ENCODE measurements around the gene BICD1. TPM values are rescaled to one million over a fixed set of nuclear protein-coding genes. Genes with fewer than 3 reads are reported as not detected.

Gene BICD1
- total RNA-seq, 6 experiments from 2014 or later = 24.5 to 36.6 (median 32.4) TPM

DNA sequence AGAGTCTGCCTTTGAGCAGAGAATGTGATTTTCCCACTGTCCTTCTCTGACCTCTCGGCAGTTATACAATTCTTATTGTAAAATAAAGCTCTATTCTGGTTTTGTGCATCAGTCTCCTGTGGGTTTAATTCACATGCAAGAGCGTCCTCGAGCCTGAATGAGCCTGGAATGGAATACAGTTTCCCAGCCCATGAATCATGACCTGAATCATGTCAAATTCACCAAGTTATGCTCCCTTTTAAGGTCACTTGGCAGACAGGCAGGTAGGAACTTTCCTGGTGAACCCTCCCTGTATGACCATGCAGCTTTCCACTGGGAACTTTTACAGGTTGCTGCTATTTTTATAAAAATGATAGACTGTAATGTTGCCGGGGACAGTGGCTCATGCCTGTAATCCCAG is 41.7 kb downstream of the BICD1 start:
- TF ChIP-seq, protein P1, sequence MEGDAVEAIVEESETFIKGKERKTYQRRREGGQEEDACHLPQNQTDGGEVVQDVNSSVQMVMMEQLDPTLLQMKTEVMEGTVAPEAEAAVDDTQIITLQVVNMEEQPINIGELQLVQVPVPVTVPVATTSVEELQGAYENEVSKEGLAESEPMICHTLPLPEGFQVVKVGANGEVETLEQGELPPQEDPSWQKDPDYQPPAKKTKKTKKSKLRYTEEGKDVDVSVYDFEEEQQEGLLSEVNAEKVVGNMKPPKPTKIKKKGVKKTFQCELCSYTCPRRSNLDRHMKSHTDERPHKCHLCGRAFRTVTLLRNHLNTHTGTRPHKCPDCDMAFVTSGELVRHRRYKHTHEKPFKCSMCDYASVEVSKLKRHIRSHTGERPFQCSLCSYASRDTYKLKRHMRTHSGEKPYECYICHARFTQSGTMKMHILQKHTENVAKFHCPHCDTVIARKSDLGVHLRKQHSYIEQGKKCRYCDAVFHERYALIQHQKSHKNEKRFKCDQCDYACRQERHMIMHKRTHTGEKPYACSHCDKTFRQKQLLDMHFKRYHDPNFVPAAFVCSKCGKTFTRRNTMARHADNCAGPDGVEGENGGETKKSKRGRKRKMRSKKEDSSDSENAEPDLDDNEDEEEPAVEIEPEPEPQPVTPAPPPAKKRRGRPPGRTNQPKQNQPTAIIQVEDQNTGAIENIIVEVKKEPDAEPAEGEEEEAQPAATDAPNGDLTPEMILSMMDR (IDR thresholded peaks at IDR 0.05) = no peak
- Mint-ChIP-seq H3K27ac (no peak overlapping the region), H3K9me3 (no peaks in the 10 kb centered on the region), H3K4me1 (ENCODE audit: low read depth) (peaks cover 14% of the 10 kb centered on the region), H3K27me3 (ENCODE audit: insufficient read depth) (no peaks in the 10 kb centered on the region), H3K4me3 (no peak overlapping the region), H3K36me3 (ENCODE audit: low read depth) (peaks cover 14% of the 10 kb centered on the region; the same call in 1 of the 2 replicates)
- no peak for DNase-seq

DNA sequence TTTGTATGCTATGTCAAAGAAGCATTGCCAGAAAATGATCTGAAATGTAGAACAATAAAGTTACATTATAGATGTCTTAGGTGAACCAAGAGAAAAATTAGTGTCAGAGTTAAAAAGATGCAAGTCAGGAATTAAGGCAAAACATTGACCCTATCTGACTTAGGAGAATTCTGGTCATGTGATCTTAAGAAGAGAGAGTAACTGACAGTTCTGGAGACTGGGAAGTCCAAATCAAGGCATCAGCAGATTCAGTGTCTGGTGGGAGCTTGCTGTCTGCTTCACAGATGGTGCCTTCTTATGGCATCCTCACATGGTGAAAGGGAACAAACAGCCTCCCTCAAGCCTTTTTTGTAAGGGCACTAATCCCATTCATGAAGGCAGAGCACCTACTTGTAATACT is 42.8 kb downstream of the BICD1 start:
- peaks cover 16% of the 10 kb centered on the region; the same call in 1 of the 2 replicates for H3K36me3 Mint-ChIP-seq (ENCODE audit: low read depth)
- peaks cover 14% of the 10 kb centered on the region for H3K4me1 Mint-ChIP-seq (ENCODE audit: low read depth)
- no peak for DNase-seq
- TF ChIP-seq, protein P1 (IDR thresholded peaks at IDR 0.05) = no peak
- H3K27me3 Mint-ChIP-seq (ENCODE audit: insufficient read depth) = no peaks in the 10 kb centered on the region
- no peak overlapping the region for H3K27ac Mint-ChIP-seq
- H3K9me3 Mint-ChIP-seq = no peaks in the 10 kb centered on the region
- no peak overlapping the region for H3K4me3 Mint-ChIP-seq

DNA sequence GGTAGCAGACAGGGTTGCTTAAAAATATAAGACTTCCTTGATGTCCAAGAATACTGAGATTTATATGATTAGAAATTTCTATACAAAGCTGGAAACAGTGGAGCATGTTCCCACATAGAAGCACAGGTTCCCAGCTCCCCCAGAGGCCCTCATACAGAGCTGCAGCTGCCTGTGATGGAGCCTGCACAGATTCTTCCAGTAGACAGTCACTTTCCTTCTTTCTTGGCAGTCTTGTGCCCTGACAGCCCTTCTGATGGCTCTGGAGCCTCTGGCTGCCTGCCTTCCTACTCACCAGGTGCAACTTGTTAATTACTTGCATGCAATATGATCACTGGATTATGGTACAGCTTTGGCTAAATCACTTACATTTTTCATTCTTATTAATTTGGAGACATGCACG is 44.4 kb downstream of the BICD1 start:
- no peak for DNase-seq
- Mint-ChIP-seq H3K4me1 (ENCODE audit: low read depth) (peaks cover 17% of the 10 kb centered on the region), H3K27ac (no peak overlapping the region), H3K36me3 (ENCODE audit: low read depth) (peaks cover 16% of the 10 kb centered on the region; the same call in 1 of the 2 replicates), H3K9me3 (no peaks in the 10 kb centered on the region), H3K27me3 (ENCODE audit: insufficient read depth) (no peaks in the 10 kb centered on the region), H3K4me3 (no peak overlapping the region)
- TF ChIP-seq, protein P1 (IDR thresholded peaks at IDR 0.05) = no peak

DNA sequence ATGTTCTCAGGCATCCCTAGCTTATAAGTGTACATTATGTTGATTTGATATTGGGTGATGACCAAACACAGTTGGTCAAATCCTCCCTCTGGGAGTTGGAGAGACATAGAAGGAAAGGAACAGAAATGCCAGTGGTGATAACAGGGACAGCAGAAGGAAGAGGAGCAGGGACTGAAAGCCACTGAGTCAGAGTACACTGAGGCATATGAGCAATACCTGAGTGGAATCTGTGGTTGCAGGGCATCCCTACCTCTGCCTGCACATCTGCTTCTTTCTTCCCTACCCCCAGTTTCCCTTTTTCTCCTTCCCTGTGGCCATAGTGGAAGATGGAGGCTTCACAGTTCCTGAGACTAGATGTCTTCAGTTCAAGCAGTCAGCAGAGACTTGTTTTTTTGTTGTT is 44.9 kb downstream of the BICD1 start:
- TF ChIP-seq, protein P1 (IDR thresholded peaks at IDR 0.05) = no peak
- no peaks in the 10 kb centered on the region for H3K27me3 Mint-ChIP-seq (ENCODE audit: insufficient read depth)
- H3K27ac Mint-ChIP-seq = no peak overlapping the region

DNA sequence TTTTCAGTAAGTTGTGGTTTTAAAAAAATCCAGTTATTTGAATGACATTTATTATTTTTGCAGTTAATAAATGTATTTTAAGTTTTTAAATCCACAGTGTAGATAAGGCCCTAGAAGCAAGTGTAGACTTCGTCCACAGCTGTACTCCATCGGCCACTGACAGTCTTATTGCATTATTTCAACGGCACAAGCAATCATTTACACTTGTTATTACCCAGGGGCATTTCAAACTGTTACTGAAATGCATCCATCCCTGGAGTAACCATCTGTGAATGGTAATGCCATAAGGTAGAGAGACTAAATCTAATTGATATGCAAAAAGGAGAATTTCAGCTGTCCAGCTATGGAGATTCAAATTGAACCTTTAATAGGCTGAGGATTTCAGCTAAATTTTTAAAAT is 48.4 kb downstream of the BICD1 start:
- no peaks in the 10 kb centered on the region for H3K27me3 Mint-ChIP-seq (ENCODE audit: insufficient read depth)
- peaks cover 16% of the 10 kb centered on the region for H3K4me1 Mint-ChIP-seq (ENCODE audit: low read depth)
- no peaks in the 10 kb centered on the region for H3K9me3 Mint-ChIP-seq
- H3K4me3 Mint-ChIP-seq = no peak overlapping the region
- H3K27ac Mint-ChIP-seq = no peak overlapping the region
- TF ChIP-seq, protein P1 (IDR thresholded peaks at IDR 0.05) = no peak
- DNase-seq = no peak
- peaks cover 10% of the 10 kb centered on the region; the same call in 1 of the 2 replicates for H3K36me3 Mint-ChIP-seq (ENCODE audit: low read depth)

More for the DNA sequence above, 44.9 kb downstream of the BICD1 start:
- Mint-ChIP-seq H3K9me3 (no peaks in the 10 kb centered on the region), H3K4me1 (ENCODE audit: low read depth) (peaks cover 21% of the 10 kb centered on the region), H3K36me3 (ENCODE audit: low read depth) (peaks cover 16% of the 10 kb centered on the region; the same call in 1 of the 2 replicates), H3K4me3 (no peak overlapping the region)
- no peak for DNase-seq
